Endothelial cell of umbilical vein (primary cell): ENCODE results near the gene DENND1A. TPM values are rescaled to one million over a fixed set of nuclear protein-coding genes. Genes with fewer than 3 reads are reported as not detected.

Experiments
- BruUV-seq: library from RNA; stranded (reverse); fragments of 400-500 nt; replicated peaks from 2 replicates; lab custom pipeline; 2021; lab: Mats Ljungman, UMichigan
- CTCF ChIA-PET: fragments of 300-600, 350-600 bp; sonication (Branson Sonifier 250); formaldehyde crosslinking; loops from one replicate; lab custom pipeline; 2021; ENCODE audit warnings: antibody characterized with exemption, inconsistent platforms; lab: Charles Lee
- POLR2A ChIA-PET: fragments of 300-600, 350-600 bp; sonication (Branson Sonifier 250); formaldehyde crosslinking; loops from one replicate; lab custom pipeline; 2021; ENCODE audit warnings: antibody characterized with exemption, inconsistent platforms; lab: Charles Lee
- DNase-seq: peaks from one replicate; pipeline ENCODE4 v3.0.0-alpha.2; 2011; ENCODE audit warnings: low read depth, low spot score
- FAIRE-seq: peaks from 2 replicates; lab custom pipeline; 2011; peaks lifted over from hg19 to GRCh38; lab: Jason Lieb, UNC
- H2AFZ ChIP-seq: 2 replicates; pipeline ENCODE4 v1.6.0; 2012; ENCODE audit warnings: low read depth, low read length, control low read depth, inconsistent platforms
- H3K27ac ChIP-seq: 2 replicates; pipeline ENCODE4 v1.5.1; 2011; ENCODE audit warnings: low read depth, mild to moderate bottlenecking, control low read depth, low read length, moderate library complexity; ENCODE audit not compliant: insufficient read depth
- H3K27me3 ChIP-seq, 2 experiments: 2 replicates each; pipeline versions ENCODE4 v1.6.0 to v1.6.1; 2011; ENCODE audit warnings: low read length in 2 of 2, mixed read lengths in 1 of 2; ENCODE audit not compliant: control insufficient read depth in 2 of 2, insufficient read depth in 2 of 2
- H3K36me3 ChIP-seq, 2 experiments: 2 replicates in 1 of 2; 3 replicates in 1 of 2; pipeline ENCODE4 v1.5.1; 2011; ENCODE audit warnings: low read length in 2 of 2, mild to moderate bottlenecking in 1 of 2, moderate library complexity in 1 of 2; ENCODE audit not compliant: control insufficient read depth in 2 of 2, insufficient read depth in 2 of 2; ENCODE audit errors: extremely low read depth in 1 of 2
- H3K4me1 ChIP-seq: 3 replicates; pipeline ENCODE4 v1.5.1; 2011; ENCODE audit warnings: mild to moderate bottlenecking, low read length; ENCODE audit not compliant: control insufficient read depth, insufficient read depth; ENCODE audit errors: extremely low read depth
- H3K4me2 ChIP-seq: 2 replicates; pipeline ENCODE4 v1.6.1; 2011; ENCODE audit warnings: low read length, control low read depth, mixed read lengths; ENCODE audit not compliant: insufficient read depth
- H3K4me3 ChIP-seq, 3 experiments: fragments of 200-600 bp in 1 of 3; sonication (generic), shearing (Covaris generic) in 1 of 3; replicated peaks in 1 of 3; 2 replicates each; pipeline ENCODE4 v1.5.1; 2011 to 2016; ENCODE audit warnings: control low read depth in 3 of 3, low read length in 3 of 3, mild to moderate bottlenecking in 2 of 3, inconsistent platforms in 1 of 3, low read depth in 1 of 3, moderate library complexity in 1 of 3; ENCODE audit not compliant: insufficient read depth in 1 of 3
- H3K79me2 ChIP-seq: 2 replicates; pipeline ENCODE4 v1.6.0; 2012; ENCODE audit warnings: low read length, inconsistent platforms; ENCODE audit not compliant: control insufficient read depth, insufficient read depth
- H3K9ac ChIP-seq: replicated peaks from 2 replicates; pipeline ENCODE3; 2011; ENCODE audit warnings: low read length, control low read depth; ENCODE audit not compliant: insufficient read depth; ENCODE audit errors: extremely low read depth
- H3K9me1 ChIP-seq: replicated peaks from 3 replicates; pipeline ENCODE4 v1.6.0; 2011; ENCODE audit warnings: mild to moderate bottlenecking, low read length; ENCODE audit not compliant: control insufficient read depth, insufficient read depth; ENCODE audit errors: extremely low read depth
- H3K9me3 ChIP-seq: replicated peaks from 2 replicates; pipeline ENCODE4 v1.5.1; 2012; ENCODE audit warnings: low read length, inconsistent platforms; ENCODE audit not compliant: control insufficient read depth, insufficient read depth
- H4K20me1 ChIP-seq: replicated peaks from 2 replicates; pipeline ENCODE3; 2011; ENCODE audit warnings: mild to moderate bottlenecking, low read length; ENCODE audit not compliant: control insufficient read depth, insufficient read depth; ENCODE audit errors: extremely low read depth
- EZH2 ChIP-seq: IDR thresholded peaks from 2 replicates; pipeline ENCODE4 v1.6.1; 2012; ENCODE audit warnings: borderline replicate concordance, low read depth, mild to moderate bottlenecking, moderate library complexity, low read length, inconsistent platforms; ENCODE audit not compliant: severe bottlenecking
- FOS ChIP-seq: IDR thresholded peaks from 2 replicates; pipeline ENCODE4 v1.6.1; 2011; ENCODE audit warnings: mild to moderate bottlenecking, low read length, moderate library complexity, borderline replicate concordance; ENCODE audit not compliant: insufficient read depth
- GATA2 ChIP-seq: IDR thresholded peaks from 2 replicates; pipeline ENCODE4 v1.7.0; 2011; ENCODE audit warnings: low read depth, mild to moderate bottlenecking, moderate library complexity, mixed read lengths, low read length; ENCODE audit not compliant: insufficient read length, insufficient read depth
- JUN ChIP-seq: IDR thresholded peaks from 2 replicates; pipeline ENCODE4 v1.6.1; 2011; ENCODE audit warnings: borderline replicate concordance, low read depth; ENCODE audit not compliant: insufficient read length, insufficient read depth
- MAX ChIP-seq: IDR thresholded peaks from 2 replicates; pipeline ENCODE4 v1.6.1; 2011; ENCODE audit not compliant: insufficient read depth, insufficient read length
- MYC ChIP-seq: IDR thresholded peaks from one replicate; pipeline ENCODE4 v1.6.1; 2011; ENCODE audit warnings: mild to moderate bottlenecking, low read depth, low read length
- POLR2A ChIP-seq: IDR thresholded peaks from 2 replicates; pipeline ENCODE4 v1.6.1; 2012; ENCODE audit warnings: low read depth, mild to moderate bottlenecking, control low read depth, low read length
- POLR2AphosphoS5 ChIP-seq: IDR thresholded peaks from 2 replicates; pipeline ENCODE4 v1.6.1; 2012; ENCODE audit warnings: low read depth, mild to moderate bottlenecking, control low read depth, low read length, moderate library complexity; ENCODE audit not compliant: insufficient read depth
- dilution Hi-C: fragments of 300-500 bp; cut with MboI; formaldehyde crosslinking; loops from one replicate; pipeline ENCODE4 v1.15.0; 2019; ENCODE audit warnings: low sequenced_read_pairs; ENCODE audit not compliant: extremely low pct_ligation_motif_present
- intact Hi-C: fragments of 100-400 bp; cut with micrococcal nuclease; formaldehyde crosslinking; loops from one replicate; pipeline ENCODE4 v1.10.0; 2022
- polyA plus RNA-seq, 4 experiments: library from polyadenylated mRNA; depleted of rRNA in 3 of 4; stranded (reverse) in 3 of 4; unstranded in 1 of 4; fragments of >200 nt; gene quantifications; 2 replicates each; pipeline versions ENCODE4 v1.2.1 to v1.2.3, GENCODE V29; 2011 to 2012; ENCODE audit warnings: missing spikeins in 1 of 4
- total RNA-seq: library from RNA; stranded (reverse); gene quantifications from 2 replicates; pipeline ENCODE4 v1.2.3, GENCODE V29; 2021
- TF ChIP-seq, protein P1 (sequence below), 2 donors: IDR thresholded peaks; 1 replicate in 1 of 2; 2 replicates in 1 of 2; pipeline ENCODE4 v1.5.1; 2011; ENCODE audit warnings: low read length in 2 of 2, mild to moderate bottlenecking in 2 of 2, moderate library complexity in 2 of 2, control low read depth in 1 of 2, inconsistent platforms in 1 of 2, low read depth in 1 of 2; ENCODE audit not compliant: insufficient read depth in 1 of 2; ENCODE audit errors: extremely low read depth in 1 of 2

The DENND1A gene
- total and polyA plus RNA-seq, 2 donors (not counting 3 experiments of a cell fraction or from before 2014, with no cell fraction given), result 18.5 to 24.5 TPM

GRCh38 chr9:123414936-123415930, 514.7 kb downstream of the DENND1A start:
- H4K20me1 ChIP-seq, result no peaks in the 10 kb centered on the region
- H3K9me3 ChIP-seq, result no peaks in the 10 kb centered on the region
- BruUV-seq, result no TSS peak
- no peak overlapping the region for H3K4me3 ChIP-seq
- no peak overlapping the region for H3K9ac ChIP-seq
- H3K4me2 ChIP-seq, result no peak overlapping the region
- POLR2A ChIA-PET, result no interaction called here
- no peaks in the 10 kb centered on the region for H3K79me2 ChIP-seq
- dilution Hi-C loops (no loop called here), intact Hi-C loops (no loop called here)
- no peaks in the 10 kb centered on the region for H3K4me1 ChIP-seq
- CTCF ChIA-PET, result interaction anchor here (1.0 to 1.2 kb wide), 2 partner anchors 13 to 22 kb away, joined by 3 to 4 read pairs; no protein-coding TSS in a partner anchor
- no peaks in the 10 kb centered on the region for H3K9me1 ChIP-seq
- FAIRE-seq (no peak), DNase-seq (no peak)
- no peak overlapping the region for H2AFZ ChIP-seq
- TF ChIP-seq JUN, result no peak
- TF ChIP-seq EZH2, result no peak
- TF ChIP-seq, protein P1, sequence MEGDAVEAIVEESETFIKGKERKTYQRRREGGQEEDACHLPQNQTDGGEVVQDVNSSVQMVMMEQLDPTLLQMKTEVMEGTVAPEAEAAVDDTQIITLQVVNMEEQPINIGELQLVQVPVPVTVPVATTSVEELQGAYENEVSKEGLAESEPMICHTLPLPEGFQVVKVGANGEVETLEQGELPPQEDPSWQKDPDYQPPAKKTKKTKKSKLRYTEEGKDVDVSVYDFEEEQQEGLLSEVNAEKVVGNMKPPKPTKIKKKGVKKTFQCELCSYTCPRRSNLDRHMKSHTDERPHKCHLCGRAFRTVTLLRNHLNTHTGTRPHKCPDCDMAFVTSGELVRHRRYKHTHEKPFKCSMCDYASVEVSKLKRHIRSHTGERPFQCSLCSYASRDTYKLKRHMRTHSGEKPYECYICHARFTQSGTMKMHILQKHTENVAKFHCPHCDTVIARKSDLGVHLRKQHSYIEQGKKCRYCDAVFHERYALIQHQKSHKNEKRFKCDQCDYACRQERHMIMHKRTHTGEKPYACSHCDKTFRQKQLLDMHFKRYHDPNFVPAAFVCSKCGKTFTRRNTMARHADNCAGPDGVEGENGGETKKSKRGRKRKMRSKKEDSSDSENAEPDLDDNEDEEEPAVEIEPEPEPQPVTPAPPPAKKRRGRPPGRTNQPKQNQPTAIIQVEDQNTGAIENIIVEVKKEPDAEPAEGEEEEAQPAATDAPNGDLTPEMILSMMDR (IDR thresholded peaks at IDR 0.05; ENCODE audit: extremely low read depth in 1 of 2, insufficient read depth in 1 of 2, low read depth in 1 of 2, low read length in 2 of 2), result no peak
- no peak for TF ChIP-seq MAX
- no peak for TF ChIP-seq FOS
- no peak for TF ChIP-seq MYC
- no peak for TF ChIP-seq POLR2AphosphoS5
- no peak for TF ChIP-seq GATA2
- no peak for TF ChIP-seq POLR2A
- no peaks in the 10 kb centered on the region for H3K27me3 ChIP-seq
- H3K36me3 ChIP-seq, result no peaks in the 10 kb centered on the region
- H3K27ac ChIP-seq, result no peak overlapping the region
